Keratinocyte (primary cell): ENCODE measurements around the gene NUMBL. TPM values are rescaled to one million over a fixed set of nuclear protein-coding genes. Genes with fewer than 3 reads are reported as not detected.

Experiments
- DNase-seq: peaks from one replicate; pipeline ENCODE4 v3.0.0-alpha.2; 2011; ENCODE audit warnings: low read depth, missing footprints, low spot score
- FAIRE-seq: peaks from 2 replicates; lab custom pipeline; 2011; peaks lifted over from hg19 to GRCh38; lab: Jason Lieb, UNC
- H2AFZ ChIP-seq: 2 replicates; pipeline ENCODE4 v1.6.0; 2012; ENCODE audit warnings: low read length, control low read depth, inconsistent platforms; ENCODE audit not compliant: control insufficient read depth
- H3K27ac ChIP-seq: 2 replicates; pipeline ENCODE4 v1.5.1; 2011; ENCODE audit warnings: low read length; ENCODE audit not compliant: control insufficient read depth, insufficient read depth
- H3K27me3 ChIP-seq: 3 replicates; pipeline ENCODE4 v1.6.0; 2011; ENCODE audit warnings: low read length; ENCODE audit not compliant: control insufficient read depth, insufficient read depth; ENCODE audit errors: extremely low read depth
- H3K36me3 ChIP-seq, 2 experiments: 2 replicates in 1 of 2; 3 replicates in 1 of 2; pipeline ENCODE4 v1.5.1; 2011; ENCODE audit warnings: low read length in 2 of 2, mild to moderate bottlenecking in 1 of 2; ENCODE audit not compliant: control insufficient read depth in 2 of 2, insufficient read depth in 2 of 2; ENCODE audit errors: extremely low read depth in 1 of 2
- H3K4me1 ChIP-seq: 3 replicates; pipeline ENCODE4 v1.5.1; 2011; ENCODE audit warnings: low read length; ENCODE audit not compliant: control insufficient read depth, insufficient read depth; ENCODE audit errors: extremely low read depth
- H3K4me2 ChIP-seq: 3 replicates; pipeline ENCODE4 v1.6.0; 2011; ENCODE audit warnings: low read depth, low read length; ENCODE audit not compliant: control insufficient read depth, insufficient read depth; ENCODE audit errors: extremely low read depth
- H3K4me3 ChIP-seq, 3 experiments: fragments of 200-600 bp in 1 of 3; sonication (generic) in 1 of 3; 2 replicates in 2 of 3; 3 replicates in 1 of 3; pipeline ENCODE4 v1.5.1; 2011 to 2016; ENCODE audit warnings: low read length in 3 of 3, mild to moderate bottlenecking in 3 of 3, control low read depth in 2 of 3, inconsistent platforms in 1 of 3, low read depth in 1 of 3, mixed read lengths in 1 of 3, mixed run types in 1 of 3, moderate library complexity in 1 of 3; ENCODE audit not compliant: control insufficient read depth in 2 of 3, insufficient read depth in 2 of 3; ENCODE audit errors: extremely low read depth in 1 of 3
- H3K79me2 ChIP-seq: 2 replicates; pipeline ENCODE4 v1.6.0; 2012; ENCODE audit warnings: low read length; ENCODE audit not compliant: control insufficient read depth, insufficient read depth
- H3K9ac ChIP-seq: 3 replicates; pipeline ENCODE4 v1.6.0; 2011; ENCODE audit warnings: low read length; ENCODE audit not compliant: control insufficient read depth, insufficient read depth; ENCODE audit errors: extremely low read depth
- H3K9me1 ChIP-seq: 3 replicates; pipeline ENCODE4 v1.6.0; 2011; ENCODE audit warnings: low read length; ENCODE audit not compliant: control insufficient read depth, insufficient read depth; ENCODE audit errors: extremely low read depth
- H3K9me3 ChIP-seq: 2 replicates; pipeline ENCODE4 v1.5.1; 2012; ENCODE audit warnings: low read depth, low read length; ENCODE audit not compliant: control insufficient read depth
- H4K20me1 ChIP-seq: 3 replicates; pipeline ENCODE4 v1.6.0; 2011; ENCODE audit warnings: low read length; ENCODE audit not compliant: control insufficient read depth, insufficient read depth; ENCODE audit errors: extremely low read depth
- EZH2 ChIP-seq: IDR thresholded peaks from one replicate; pipeline ENCODE4 v1.6.1; 2012; ENCODE audit warnings: inconsistent platforms, mild to moderate bottlenecking, low read length, moderate library complexity
- dilution Hi-C: fragments of 300-500 bp; cut with MboI; formaldehyde crosslinking; loops from one replicate; pipeline ENCODE4 v1.7.0; 2020; ENCODE audit warnings: low sequenced_read_pairs; ENCODE audit not compliant: extremely low pct_ligation_motif_present
- polyA plus RNA-seq, 5 experiments: library from polyadenylated mRNA; depleted of rRNA in 3 of 5; stranded (reverse) in 3 of 5; stranded (forward) in 1 of 5; unstranded in 1 of 5; fragments of >200 nt; gene quantifications; 1 replicate in 1 of 5; 2 replicates in 3 of 5; 3 replicates in 1 of 5; pipeline versions ENCODE4 v1.2.1 to v1.2.3, GENCODE V29; 2011 to 2012; ENCODE audit warnings: missing spikeins in 2 of 5, low read depth in 1 of 5, low replicate concordance in 1 of 5
- TF ChIP-seq, protein P1 (sequence below), 3 experiments: IDR thresholded peaks in 1 of 3; conservative IDR thresholded peaks in 1 of 3; optimal IDR thresholded peaks in 1 of 3; 2 replicates in 2 of 3; 3 replicates in 1 of 3; pipeline versions ENCODE3 to v1.5.1; 2011; ENCODE audit warnings: low read length in 3 of 3, mild to moderate bottlenecking in 3 of 3, moderate library complexity in 2 of 3, control low read depth in 1 of 3, inconsistent platforms in 1 of 3; ENCODE audit not compliant: insufficient read depth in 2 of 3; ENCODE audit errors: extremely low read depth in 1 of 3

NUMBL gene
- polyA plus RNA-seq, 1 donor (not counting 4 experiments of a cell fraction or from before 2014, with no cell fraction given) = 5.7 TPM

DNA sequence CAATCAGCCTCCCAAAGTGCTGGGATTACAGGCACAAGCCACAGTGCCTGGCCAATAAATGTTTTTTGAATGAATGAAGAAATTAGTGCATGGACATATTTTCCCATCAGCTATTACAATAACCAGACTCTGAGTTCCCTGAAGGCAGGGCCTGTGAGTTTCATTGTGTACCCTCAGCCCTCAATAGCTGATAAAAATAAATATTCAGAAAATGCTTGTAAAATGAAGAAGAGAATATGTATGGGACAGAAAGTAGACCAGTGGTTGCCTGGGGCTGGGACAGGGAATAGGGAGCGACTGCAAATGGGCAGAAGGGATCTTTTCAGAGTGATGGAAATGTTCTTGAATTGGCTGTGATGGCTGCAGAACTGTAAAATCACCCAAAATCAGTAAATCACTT is 28.8 kb downstream of the NUMBL start:
- Histone ChIP-seq H3K9me1 (no peaks in the 10 kb centered on the region), H3K27me3 (no peaks in the 10 kb centered on the region), H3K4me2 (no peak overlapping the region), H2AFZ (no peak overlapping the region), H4K20me1 (no peaks in the 10 kb centered on the region), H3K4me3 (no peak overlapping the region), H3K9me3 (no peaks in the 10 kb centered on the region), H3K36me3 (no peaks in the 10 kb centered on the region), H3K9ac (no peak overlapping the region), H3K4me1 (peaks cover 10% of the 10 kb centered on the region), H3K79me2 (no peaks in the 10 kb centered on the region), H3K27ac (no peak overlapping the region)
- TF ChIP-seq, protein P1, sequence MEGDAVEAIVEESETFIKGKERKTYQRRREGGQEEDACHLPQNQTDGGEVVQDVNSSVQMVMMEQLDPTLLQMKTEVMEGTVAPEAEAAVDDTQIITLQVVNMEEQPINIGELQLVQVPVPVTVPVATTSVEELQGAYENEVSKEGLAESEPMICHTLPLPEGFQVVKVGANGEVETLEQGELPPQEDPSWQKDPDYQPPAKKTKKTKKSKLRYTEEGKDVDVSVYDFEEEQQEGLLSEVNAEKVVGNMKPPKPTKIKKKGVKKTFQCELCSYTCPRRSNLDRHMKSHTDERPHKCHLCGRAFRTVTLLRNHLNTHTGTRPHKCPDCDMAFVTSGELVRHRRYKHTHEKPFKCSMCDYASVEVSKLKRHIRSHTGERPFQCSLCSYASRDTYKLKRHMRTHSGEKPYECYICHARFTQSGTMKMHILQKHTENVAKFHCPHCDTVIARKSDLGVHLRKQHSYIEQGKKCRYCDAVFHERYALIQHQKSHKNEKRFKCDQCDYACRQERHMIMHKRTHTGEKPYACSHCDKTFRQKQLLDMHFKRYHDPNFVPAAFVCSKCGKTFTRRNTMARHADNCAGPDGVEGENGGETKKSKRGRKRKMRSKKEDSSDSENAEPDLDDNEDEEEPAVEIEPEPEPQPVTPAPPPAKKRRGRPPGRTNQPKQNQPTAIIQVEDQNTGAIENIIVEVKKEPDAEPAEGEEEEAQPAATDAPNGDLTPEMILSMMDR (optimal IDR thresholded peaks at IDR 0.05 in 1 of 3, IDR thresholded peaks at IDR 0.05 in 1 of 3, conservative IDR thresholded peaks at IDR 0.05 in 1 of 3; ENCODE audit: extremely low read depth in 1 of 3, insufficient read depth in 2 of 3, low read length in 3 of 3) = no peak
- TF ChIP-seq EZH2 = no peak
- FAIRE-seq = no peak
- DNase-seq = no peak
- dilution Hi-C loops = no loop called here

DNA sequence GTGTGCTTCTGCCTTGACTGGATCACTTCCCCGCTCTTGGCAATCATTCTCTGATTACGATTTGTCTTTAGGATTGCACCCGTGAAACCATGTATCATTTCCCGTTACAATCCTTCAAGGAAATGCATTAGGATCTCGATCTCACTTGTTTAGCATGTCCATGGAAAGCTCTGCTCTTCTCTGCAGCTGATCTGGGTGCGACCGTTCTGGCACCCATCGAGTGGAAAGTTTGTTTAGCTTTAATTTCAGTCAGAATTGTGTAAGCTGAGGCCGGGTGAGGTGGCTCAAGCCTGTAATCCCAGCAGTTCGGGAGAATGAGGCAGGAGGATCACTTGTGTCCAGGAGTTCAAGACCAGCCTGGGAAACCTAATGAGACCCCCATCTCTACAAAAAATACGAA is 30.9 kb downstream of the NUMBL start:
- TF ChIP-seq, protein P1 (optimal IDR thresholded peaks at IDR 0.05 in 1 of 3, IDR thresholded peaks at IDR 0.05 in 1 of 3, conservative IDR thresholded peaks at IDR 0.05 in 1 of 3; ENCODE audit: extremely low read depth in 1 of 3, insufficient read depth in 2 of 3, low read length in 3 of 3) = no peak
- TF ChIP-seq EZH2 = no peak
- Histone ChIP-seq H3K36me3 (no peaks in the 10 kb centered on the region), H3K4me1 (peaks cover 2% of the 10 kb centered on the region), H3K9ac (no peak overlapping the region), H3K4me2 (no peak overlapping the region), H2AFZ (no peak overlapping the region), H3K4me3 (no peak overlapping the region), H4K20me1 (no peaks in the 10 kb centered on the region), H3K27me3 (no peaks in the 10 kb centered on the region), H3K27ac (no peak overlapping the region), H3K79me2 (no peaks in the 10 kb centered on the region), H3K9me1 (no peaks in the 10 kb centered on the region), H3K9me3 (no peaks in the 10 kb centered on the region)
- FAIRE-seq (no peak), DNase-seq (no peak)
- dilution Hi-C loops = no loop called here
